Middle frontal gyrus (tissue), 1 donor: ENCODE results near the gene NCOA6.
"Not testable (repeated sequence)": the region's sequence is repeated elsewhere in the genome, so short reads cannot be mapped to it uniquely, and the experiment has no call there.

ENCODE experiments used
- DNase-seq: peaks from one replicate; pipeline ENCODE4 v3.0.0-alpha.2; 2015; ENCODE audit warnings: low spot score; ENCODE audit errors: extremely low spot score

Gene NCOA6

DNA sequence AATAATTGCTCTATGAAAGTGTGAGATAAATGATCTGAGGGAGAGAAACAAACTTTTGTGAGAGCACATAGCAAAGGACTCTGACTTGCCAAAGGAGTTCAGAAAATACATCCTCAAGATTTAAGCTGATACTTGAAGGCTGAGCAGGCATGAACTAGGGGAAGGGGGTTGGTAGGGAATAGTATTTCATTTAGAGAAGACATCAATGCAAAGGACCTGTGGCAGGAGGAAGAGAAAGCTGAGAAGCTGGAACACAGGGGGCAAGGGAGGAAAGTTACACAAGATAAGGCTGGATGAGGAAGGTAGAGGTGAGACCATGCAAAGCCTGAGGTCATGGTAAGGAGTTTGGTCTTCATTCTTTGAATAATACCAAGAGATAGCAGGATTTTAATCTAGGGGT is 50.6 kb downstream of the NCOA6 start:
- no peak for DNase-seq

DNA sequence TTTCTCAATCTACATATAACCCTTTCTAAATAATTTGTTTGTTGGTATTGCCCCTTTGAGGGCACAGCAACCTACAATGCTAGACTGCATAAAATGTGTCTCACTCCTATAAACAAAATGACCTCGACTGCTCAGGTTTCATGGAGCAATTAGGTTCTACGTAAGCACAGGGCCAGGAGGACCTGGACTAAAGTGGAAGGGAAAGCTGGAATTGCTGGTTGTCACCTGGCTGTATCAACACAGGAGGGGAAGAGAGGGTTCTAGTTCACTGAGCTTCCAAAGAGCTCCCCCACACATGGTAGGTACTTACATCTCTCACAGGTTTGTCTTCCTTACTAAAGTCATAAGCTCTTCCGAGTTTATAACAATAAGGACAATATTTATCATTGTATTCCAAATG is 51.0 kb downstream of the NCOA6 start:
- DNase-seq = no peak

GRCh38 chr20:34773726-34774125 is 51.7 kb downstream of the NCOA6 start:
- no peak for DNase-seq

- no peak for DNase-seq
Measured at GRCh38 chr20:34772437-34772836, 53.0 kb downstream of the NCOA6 start.

DNA sequence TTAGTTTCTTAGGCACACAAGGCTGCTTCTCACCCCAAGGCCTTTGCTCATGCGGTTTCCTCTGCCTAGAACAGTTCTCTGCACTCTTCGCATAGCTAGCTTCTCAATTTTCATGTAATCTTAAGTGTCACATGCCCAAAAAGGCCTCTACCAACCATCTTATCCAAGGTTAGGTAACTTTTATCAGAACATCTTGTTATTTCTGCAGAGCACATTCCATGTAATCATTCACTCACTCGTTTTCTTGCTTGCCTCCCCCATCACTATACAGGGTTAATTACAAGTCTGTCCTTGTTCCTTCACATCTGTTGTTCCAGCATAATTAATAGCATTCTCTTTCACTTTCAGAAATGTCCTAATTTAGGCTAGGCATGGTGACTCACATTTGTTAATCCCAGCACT is 53.8 kb downstream of the NCOA6 start:
- no peak for DNase-seq

DNA sequence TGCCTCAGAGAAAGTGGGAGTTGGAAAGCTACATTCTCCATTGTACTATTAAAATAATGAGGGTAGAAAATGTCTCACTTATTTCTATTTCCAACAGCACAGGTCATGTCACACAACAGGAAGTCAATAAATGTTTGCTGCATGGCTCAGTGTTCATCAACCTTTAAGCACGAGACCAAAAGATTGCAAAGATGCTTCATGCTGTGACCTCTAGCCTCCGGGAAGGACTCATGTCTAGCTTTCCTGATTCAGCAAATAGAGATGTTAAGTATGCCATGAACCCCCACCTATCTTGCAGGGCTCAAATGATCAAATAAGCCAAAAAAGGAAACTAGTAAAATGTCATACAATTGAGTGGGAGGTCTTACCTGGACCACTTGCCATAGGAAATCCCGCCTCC is 57.4 kb downstream of the NCOA6 start:
- DNase-seq = no peak

GRCh38 chr20:34762031-34762555 is 63.4 kb downstream of the NCOA6 start:
- no peak for DNase-seq

- no peak for DNase-seq
Measured at GRCh38 chr20:34755367-34755766, 70.1 kb downstream of the NCOA6 start.

DNA sequence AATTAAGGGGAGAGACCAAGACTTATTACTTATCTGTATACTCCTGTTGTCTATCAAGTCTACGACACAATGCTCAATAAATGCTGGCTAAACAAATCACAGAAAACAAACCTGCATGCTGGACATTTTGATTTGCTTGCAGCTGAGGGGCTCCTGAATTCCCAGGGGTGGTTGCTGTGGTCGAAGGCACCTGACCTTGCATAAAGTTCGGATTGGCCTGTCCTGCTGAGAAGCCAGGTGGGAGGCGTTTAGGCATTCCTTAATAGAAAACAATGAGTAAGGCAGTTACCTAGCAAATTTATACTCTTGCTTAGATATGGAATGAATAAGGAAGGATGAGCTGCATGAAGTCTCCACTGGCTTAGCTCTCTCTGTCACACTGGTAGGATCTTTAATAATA is 70.8 kb downstream of the NCOA6 start:
- no peak for DNase-seq

DNA sequence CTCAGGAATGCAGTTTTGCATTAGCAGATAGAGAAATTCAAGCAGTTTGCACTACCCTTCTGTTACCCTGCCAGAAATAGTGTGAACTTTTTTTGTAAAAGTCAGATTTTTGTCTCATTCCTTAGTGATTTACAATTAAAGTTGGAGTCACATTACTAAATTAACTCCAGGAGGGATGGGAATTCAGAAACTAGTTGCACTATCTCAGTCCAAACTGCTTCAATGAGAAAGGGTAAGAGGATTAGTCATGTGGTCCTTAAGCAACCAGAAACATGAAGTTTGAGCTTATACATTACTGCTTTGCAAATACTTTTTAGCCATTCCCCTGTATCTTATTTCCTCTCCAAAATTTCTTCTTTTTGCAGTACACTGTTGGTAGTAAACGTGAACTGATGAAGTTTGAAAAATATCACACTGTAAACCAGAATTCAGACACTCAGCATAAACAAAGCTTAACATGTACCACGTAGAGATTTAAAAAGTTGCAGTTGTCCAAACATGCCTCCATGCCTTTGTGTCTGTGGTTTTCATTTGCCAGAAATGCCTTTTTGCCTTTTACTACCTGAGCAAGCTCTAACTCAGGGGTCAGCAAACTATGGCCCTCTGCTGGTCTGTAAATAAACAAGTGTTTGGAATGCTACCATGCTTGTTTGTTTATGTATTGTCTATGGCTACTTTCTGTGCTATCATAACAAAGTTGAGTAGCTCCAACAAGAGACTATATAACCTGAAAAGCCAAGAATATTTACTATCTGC is 71.6 kb downstream of the NCOA6 start:
- DNase-seq = no peak

- no peak for DNase-seq
Measured at GRCh38 chr20:34751453-34751852, 74.0 kb downstream of the NCOA6 start.

DNA sequence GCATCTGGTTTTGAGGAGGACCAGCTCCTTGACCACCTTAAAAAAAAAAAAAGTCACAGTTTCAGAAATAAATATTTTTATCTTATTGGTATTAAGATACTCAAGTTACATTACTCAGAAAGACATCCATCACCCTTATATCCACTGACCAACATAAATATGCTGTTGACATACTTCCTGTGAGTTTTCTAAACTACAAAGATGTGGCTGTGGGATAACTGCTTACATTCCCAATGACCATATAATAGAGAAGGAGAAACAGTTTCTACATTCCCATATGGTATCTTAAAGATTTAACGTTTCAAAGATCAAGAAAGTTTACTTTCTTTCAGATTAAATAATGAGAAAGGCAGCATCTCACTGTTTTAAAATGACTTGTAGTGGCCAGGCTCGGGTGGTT is 75.0 kb downstream of the NCOA6 start:
- no peak for DNase-seq

GRCh38 chr20:34748709-34749108 is 76.7 kb downstream of the NCOA6 start:
- no peak for DNase-seq

DNA sequence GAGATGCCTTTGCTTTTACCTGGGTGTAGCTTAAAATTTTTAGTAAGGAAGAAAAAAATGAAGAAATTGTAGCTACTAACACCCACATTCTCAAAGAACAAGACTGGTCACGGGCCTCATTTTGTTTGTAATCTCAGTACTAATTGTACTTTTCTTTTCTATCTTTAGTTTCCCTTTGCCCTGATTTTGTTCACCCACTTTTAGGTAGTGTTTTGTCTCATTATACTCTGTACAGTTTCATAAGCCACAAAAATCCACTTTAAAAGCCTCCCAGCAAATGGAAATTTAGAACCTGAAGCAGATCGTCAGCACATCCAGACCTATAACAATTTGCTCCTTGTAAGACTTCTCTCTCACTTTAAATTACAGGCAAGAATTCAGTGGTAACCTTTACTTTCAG is 78.0 kb downstream of the NCOA6 start:
- no peak for DNase-seq

DNA sequence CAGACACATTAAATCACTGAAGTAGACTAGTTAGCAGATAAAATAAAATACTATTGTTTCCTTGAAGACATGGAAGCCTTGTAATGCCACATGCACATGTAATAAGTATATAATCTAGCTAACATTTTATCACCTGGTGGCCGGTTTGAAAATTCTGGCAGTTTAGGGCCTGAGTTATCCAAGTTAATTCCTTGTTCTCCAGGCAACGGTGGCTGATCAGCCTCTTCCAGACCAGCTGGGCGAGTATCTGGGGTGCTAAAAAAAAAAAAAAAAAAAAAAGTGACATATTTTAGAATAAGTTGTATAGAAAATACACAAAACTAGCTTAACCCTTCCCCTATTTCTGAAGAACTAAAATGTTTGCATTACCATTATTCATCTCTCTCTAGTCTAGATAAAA is 78.8 kb downstream of the NCOA6 start:
- DNase-seq = no peak

DNA sequence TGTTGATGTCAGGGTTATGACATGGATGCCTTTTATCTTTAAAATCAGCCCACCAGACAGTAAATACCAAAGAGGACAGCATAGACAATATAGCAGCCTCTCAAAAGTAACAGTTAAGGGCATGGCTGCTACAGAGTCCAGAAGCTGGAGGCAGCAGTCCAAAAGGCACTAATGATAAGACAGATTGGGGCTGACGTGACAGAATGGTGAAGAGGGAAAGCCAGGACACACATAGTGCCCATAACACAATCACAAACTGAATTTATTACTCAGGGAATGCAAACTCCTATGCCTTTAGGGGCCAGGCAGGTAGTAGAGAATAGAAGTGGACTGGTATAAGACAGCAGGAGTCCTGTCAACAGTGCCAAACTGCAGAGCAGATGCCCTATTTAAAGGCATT is 80.6 kb downstream of the NCOA6 start:
- DNase-seq = no peak

DNA sequence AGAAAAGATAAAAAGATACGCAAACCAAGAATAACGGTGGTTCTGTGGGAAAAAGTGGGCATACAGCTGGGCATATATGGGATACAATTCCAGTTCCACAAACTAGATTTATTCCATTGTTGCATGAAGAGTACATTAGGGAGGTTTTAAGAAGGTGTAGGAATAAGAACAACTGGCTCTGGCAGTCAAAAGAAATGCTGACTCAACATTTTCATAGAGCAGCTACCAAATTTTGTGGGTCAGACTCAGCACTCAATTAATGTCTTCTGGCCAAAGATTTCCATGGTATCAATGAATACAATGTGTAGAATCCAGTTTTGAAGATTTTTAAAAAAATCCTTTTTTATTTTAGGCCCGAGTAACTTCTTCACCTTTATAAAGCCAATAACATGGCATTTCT is 81.1 kb downstream of the NCOA6 start:
- no peak for DNase-seq

DNA sequence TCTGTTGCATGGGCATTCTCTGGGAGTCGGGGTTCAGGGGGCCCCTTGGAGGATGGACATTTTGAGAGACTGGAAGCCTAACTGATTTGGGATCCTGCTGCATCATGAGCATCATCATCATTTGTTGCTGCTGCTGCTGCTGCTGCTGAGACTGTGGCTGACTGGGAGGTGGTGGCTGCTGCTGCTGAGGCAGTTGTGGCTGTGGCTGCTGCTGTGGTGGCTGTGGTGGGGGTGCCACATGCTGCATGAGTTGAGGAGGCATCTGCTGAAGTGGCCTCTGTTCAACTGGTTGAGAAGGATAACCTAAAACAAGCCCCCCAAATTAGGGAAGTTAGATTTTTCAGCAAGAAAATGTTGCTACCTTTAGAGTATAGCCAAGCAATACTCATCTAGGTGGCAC is 82.4 kb downstream of the NCOA6 start:
- DNase-seq = no peak

- DNase-seq = no peak
Measured at GRCh38 chr20:34736106-34736735, 89.2 kb downstream of the NCOA6 start.

GRCh38 chr20:34732523-34732922 is 92.9 kb downstream of the NCOA6 start:
- no peak for DNase-seq

- no peak for DNase-seq
Measured at GRCh38 chr20:34729416-34729815, 96.0 kb downstream of the NCOA6 start.

DNA sequence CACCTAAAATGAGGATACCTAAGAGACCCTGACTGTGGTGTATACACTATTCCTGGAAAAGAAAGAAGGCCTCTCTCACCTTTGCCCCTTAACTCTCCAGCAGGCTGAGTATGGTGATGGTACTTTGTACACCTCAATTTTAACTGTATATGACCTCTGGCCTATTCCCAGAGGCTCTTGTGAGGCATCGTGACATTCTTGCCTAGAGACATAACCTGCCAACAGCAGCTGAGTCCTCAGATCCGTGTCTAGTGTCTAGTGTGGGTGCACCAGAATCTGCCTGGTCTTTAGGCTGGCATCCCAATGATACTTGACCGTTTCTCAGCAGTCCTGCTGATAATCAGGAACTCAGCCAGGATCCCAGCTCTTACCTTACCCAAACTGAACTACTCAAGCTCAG is 101.3 kb downstream of the NCOA6 start:
- DNase-seq = no peak

- DNase-seq = not testable (repeated sequence)
Measured at GRCh38 chr20:34722560-34722959, 102.9 kb downstream of the NCOA6 start.
